ENCODE results near the gene MINDY3. TPM values are rescaled to one million over a fixed set of nuclear protein-coding genes. Genes with fewer than 3 reads are reported as not detected.

Gene MINDY3
- total RNA-seq, 1 experiment from 2014 or later = 10.4 TPM

DNA sequence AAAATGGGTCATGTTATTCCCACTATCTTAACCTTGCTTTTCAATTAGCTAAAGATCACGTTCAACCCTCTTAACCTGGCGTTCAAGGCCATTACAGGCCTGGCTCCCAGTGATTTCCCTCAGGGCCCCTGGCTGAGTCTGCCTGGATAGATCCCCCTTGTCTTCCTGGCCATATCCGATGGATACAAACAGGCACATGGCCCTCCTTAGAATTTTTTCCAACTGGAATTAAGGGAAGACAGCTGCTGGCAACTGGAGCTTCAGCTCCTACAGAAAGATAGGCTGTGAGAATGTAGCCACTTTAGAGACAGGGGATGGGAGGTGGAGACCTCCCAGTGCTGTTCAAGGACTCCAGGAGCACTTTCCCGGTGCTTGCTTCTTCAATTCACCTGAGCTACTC, 77.5 kb downstream of the MINDY3 start:
- H3K9me3 ChIP-seq (ENCODE audit: control insufficient read depth, insufficient read depth, low read depth, low read length) = no peaks in the 10 kb centered on the region
- H3K27ac ChIP-seq (ENCODE audit: low read length) = no peak overlapping the region
- no peak for ATAC-seq
- ChIA-PET CTCF (no interaction called here), POLR2A (no interaction called here)
- H3K4me1 ChIP-seq (ENCODE audit: control insufficient read depth, insufficient read depth, low read length) = no peaks in the 10 kb centered on the region
- BruUV-seq (replicated peaks) = no TSS peak
- intact Hi-C loops (cut with micrococcal nuclease; ENCODE audit: unreplicated experiment) = no loop called here
- H3K4me3 ChIP-seq (ENCODE audit: low read depth in 2 of 2, low read length in 2 of 2) = no peak overlapping the region
- no peaks in the 10 kb centered on the region for H3K27me3 ChIP-seq (ENCODE audit: control insufficient read depth, insufficient read depth, low read length)
- no peaks in the 10 kb centered on the region; the same call in 1 of the 2 replicates for H3K36me3 ChIP-seq (ENCODE audit: control insufficient read depth, insufficient read depth, low read length)
- in situ Hi-C loops (cut with HindIII; ENCODE audit: low pct_unique_long_range_greater_than_20kb, low sequenced_read_pairs) = no loop called here
- no peak for TF ChIP-seq SIN3A (IDR thresholded peaks at IDR 0.05; ENCODE audit: borderline replicate concordance, insufficient read depth, low read depth, low read length)
- no peak for TF ChIP-seq TCF7L2 (IDR thresholded peaks at IDR 0.05; ENCODE audit: low read depth, low read length)
- TF ChIP-seq POLR2AphosphoS5 (IDR thresholded peaks at IDR 0.05; ENCODE audit: low read depth, low read length) = no peak
- TF ChIP-seq, protein P1, sequence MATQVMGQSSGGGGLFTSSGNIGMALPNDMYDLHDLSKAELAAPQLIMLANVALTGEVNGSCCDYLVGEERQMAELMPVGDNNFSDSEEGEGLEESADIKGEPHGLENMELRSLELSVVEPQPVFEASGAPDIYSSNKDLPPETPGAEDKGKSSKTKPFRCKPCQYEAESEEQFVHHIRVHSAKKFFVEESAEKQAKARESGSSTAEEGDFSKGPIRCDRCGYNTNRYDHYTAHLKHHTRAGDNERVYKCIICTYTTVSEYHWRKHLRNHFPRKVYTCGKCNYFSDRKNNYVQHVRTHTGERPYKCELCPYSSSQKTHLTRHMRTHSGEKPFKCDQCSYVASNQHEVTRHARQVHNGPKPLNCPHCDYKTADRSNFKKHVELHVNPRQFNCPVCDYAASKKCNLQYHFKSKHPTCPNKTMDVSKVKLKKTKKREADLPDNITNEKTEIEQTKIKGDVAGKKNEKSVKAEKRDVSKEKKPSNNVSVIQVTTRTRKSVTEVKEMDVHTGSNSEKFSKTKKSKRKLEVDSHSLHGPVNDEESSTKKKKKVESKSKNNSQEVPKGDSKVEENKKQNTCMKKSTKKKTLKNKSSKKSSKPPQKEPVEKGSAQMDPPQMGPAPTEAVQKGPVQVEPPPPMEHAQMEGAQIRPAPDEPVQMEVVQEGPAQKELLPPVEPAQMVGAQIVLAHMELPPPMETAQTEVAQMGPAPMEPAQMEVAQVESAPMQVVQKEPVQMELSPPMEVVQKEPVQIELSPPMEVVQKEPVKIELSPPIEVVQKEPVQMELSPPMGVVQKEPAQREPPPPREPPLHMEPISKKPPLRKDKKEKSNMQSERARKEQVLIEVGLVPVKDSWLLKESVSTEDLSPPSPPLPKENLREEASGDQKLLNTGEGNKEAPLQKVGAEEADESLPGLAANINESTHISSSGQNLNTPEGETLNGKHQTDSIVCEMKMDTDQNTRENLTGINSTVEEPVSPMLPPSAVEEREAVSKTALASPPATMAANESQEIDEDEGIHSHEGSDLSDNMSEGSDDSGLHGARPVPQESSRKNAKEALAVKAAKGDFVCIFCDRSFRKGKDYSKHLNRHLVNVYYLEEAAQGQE (IDR thresholded peaks at IDR 0.05; ENCODE audit: insufficient read depth in 1 of 2, low read depth in 2 of 2, low read length in 1 of 2) = no peak
- DNase-seq (ENCODE audit: low read depth, low spot score) = no peak

DNA sequence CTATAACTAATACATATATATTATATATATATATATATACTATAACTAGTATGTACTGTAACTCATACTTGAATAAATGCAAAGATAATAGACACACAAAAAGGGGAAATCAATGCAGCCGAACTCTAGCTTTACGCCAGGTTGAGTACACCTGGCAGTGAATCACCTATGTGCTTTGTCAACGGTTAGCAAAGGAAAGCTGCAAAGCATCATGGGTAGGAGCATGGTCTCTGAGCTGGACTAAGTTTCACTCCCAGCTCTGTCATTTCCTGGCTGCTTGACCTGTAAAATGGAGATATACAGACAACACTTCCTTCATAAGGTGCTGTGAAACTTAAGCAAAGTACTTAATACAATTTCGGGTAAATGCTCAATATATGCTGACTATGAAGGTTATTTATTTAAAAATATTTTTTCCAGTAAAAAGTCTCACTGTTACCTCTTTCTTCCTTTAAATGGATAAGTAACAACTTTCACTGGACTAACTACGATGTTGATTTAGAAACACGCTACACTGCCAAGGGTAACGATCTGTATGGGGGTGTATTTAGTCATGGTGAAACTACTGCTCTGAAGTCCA, 78.8 kb downstream of the MINDY3 start:
- intact Hi-C loops (cut with micrococcal nuclease; ENCODE audit: unreplicated experiment) (no loop called here), in situ Hi-C loops (cut with HindIII; ENCODE audit: low pct_unique_long_range_greater_than_20kb, low sequenced_read_pairs) (no loop called here)
- ATAC-seq (no peak), DNase-seq (ENCODE audit: low read depth, low spot score) (no peak)
- Histone ChIP-seq H3K9me3 (ENCODE audit: control insufficient read depth, insufficient read depth, low read depth, low read length) (no peaks in the 10 kb centered on the region), H3K4me1 (ENCODE audit: control insufficient read depth, insufficient read depth, low read length) (no peaks in the 10 kb centered on the region), H3K27ac (ENCODE audit: low read length) (no peak overlapping the region), H3K36me3 (ENCODE audit: control insufficient read depth, insufficient read depth, low read length) (no peaks in the 10 kb centered on the region; the same call in 1 of the 2 replicates), H3K27me3 (ENCODE audit: control insufficient read depth, insufficient read depth, low read length) (no peaks in the 10 kb centered on the region), H3K4me3 (ENCODE audit: low read depth in 2 of 2, low read length in 2 of 2) (no peak overlapping the region)
- no TSS peak for BruUV-seq (replicated peaks)
- TF ChIP-seq TCF7L2 (IDR thresholded peaks at IDR 0.05; ENCODE audit: low read depth, low read length) = no peak
- TF ChIP-seq, protein P2, sequence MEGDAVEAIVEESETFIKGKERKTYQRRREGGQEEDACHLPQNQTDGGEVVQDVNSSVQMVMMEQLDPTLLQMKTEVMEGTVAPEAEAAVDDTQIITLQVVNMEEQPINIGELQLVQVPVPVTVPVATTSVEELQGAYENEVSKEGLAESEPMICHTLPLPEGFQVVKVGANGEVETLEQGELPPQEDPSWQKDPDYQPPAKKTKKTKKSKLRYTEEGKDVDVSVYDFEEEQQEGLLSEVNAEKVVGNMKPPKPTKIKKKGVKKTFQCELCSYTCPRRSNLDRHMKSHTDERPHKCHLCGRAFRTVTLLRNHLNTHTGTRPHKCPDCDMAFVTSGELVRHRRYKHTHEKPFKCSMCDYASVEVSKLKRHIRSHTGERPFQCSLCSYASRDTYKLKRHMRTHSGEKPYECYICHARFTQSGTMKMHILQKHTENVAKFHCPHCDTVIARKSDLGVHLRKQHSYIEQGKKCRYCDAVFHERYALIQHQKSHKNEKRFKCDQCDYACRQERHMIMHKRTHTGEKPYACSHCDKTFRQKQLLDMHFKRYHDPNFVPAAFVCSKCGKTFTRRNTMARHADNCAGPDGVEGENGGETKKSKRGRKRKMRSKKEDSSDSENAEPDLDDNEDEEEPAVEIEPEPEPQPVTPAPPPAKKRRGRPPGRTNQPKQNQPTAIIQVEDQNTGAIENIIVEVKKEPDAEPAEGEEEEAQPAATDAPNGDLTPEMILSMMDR (IDR thresholded peaks at IDR 0.05) = no peak
- TF ChIP-seq, protein P1 (IDR thresholded peaks at IDR 0.05; ENCODE audit: insufficient read depth in 1 of 2, low read depth in 2 of 2, low read length in 1 of 2) = no peak
- no peak for TF ChIP-seq SIN3A (IDR thresholded peaks at IDR 0.05; ENCODE audit: borderline replicate concordance, insufficient read depth, low read depth, low read length)
- no peak for TF ChIP-seq POLR2AphosphoS5 (IDR thresholded peaks at IDR 0.05; ENCODE audit: low read depth, low read length)
- ChIA-PET POLR2A (no interaction called here), CTCF (no interaction called here)

All from Panc1 (cell line).